Activated naive CD8-positive, alpha-beta T cell treated with anti-CD3 and anti-CD28 coated beads, Interleukin-2, amount 10 ng/mL, durations not matched to agents 7 days and 5 days (primary cell): ENCODE results near the gene COL5A1. TPM values are rescaled to one million over a fixed set of nuclear protein-coding genes. Genes with fewer than 3 reads are reported as not detected.

Experiments used
- ATAC-seq: fragments of 150-1000 bp; cut with Tn5 transposase; one replicate; pipeline ENCODE4 v1.10.0; 2021; ENCODE audit warnings: low read depth, moderate library complexity
- POLR2A ChIA-PET: fragments of 350-600 bp; sonication (Branson Sonifier 250); formaldehyde crosslinking; loops from one replicate; lab custom pipeline; 2021; ENCODE audit warnings: antibody characterized with exemption; lab: Charles Lee
- DNase-seq: peaks from one replicate; pipeline ENCODE4 v3.0.0; 2021
- H3K27ac Mint-ChIP-seq: one replicate; pipeline ENCODE4 v1.8.0; 2022; ENCODE audit warnings: mild to moderate bottlenecking, mixed read lengths
- H3K27me3 Mint-ChIP-seq: one replicate; pipeline ENCODE4 v1.8.0; 2022; ENCODE audit warnings: mild to moderate bottlenecking, moderate library complexity, mixed read lengths
- H3K36me3 Mint-ChIP-seq: one replicate; pipeline ENCODE4 v1.8.0; 2021; ENCODE audit warnings: mild to moderate bottlenecking, mixed read lengths
- H3K4me1 Mint-ChIP-seq: one replicate; pipeline ENCODE4 v1.8.0; 2021; ENCODE audit warnings: mixed read lengths
- H3K4me3 Mint-ChIP-seq: one replicate; pipeline ENCODE4 v1.8.0; 2022; ENCODE audit warnings: mild to moderate bottlenecking, moderate library complexity, mixed read lengths
- H3K9me3 Mint-ChIP-seq: one replicate; pipeline ENCODE4 v1.8.0; 2021; ENCODE audit warnings: mixed read lengths
- total RNA-seq, 2 experiments: library from RNA; stranded (reverse); gene quantifications; one replicate each; pipeline ENCODE4 v1.2.3, GENCODE V29; 2021

The COL5A1 gene
- total RNA-seq, 2 experiments from 2014 or later: 0.71 to 0.86 TPM

GRCh38 chr9:134877541-134877940, 235.9 kb downstream of the COL5A1 start:
- peaks cover 14% of the 10 kb centered on the region for H3K27me3 Mint-ChIP-seq
- DNase-seq: no peak
- POLR2A ChIA-PET: no interaction called here

DNA sequence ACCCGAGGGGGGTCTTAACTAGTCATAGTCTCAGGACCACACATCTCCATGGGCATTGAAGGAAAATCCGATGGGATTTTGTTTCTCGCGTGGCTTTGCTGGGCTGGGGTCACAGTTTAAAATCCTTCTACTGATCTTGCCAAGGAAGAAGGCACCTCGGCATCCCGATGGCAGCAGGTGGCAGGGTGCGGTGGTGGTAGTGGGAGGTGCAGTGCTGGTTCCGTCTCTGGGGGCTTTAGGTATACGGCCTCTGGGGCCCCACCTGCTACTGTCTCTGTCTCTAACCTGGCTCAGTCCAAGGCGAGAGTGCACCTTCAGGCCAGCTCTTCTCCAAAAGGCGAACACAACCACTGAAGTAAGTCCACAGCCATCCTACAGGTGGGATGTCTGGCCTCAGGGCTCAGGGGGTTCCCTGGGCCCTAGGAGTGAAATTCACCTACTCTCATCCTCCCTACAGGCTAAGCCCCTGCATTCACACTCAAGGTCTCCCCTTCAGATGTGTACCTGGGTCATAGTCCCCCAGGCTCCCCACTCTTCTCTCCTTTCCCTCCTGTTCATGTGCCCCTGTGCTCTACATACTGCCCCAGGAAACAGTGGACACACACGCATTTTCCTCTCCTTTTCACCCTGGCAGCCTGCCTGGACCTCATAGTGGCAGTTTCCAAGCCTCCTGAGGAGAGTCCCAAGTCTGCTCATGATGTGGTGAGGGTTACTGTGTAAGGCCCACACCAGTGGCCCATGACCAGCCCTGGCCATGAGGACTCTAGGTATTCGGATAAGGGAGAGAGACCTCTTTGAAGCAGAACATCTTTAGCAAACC, 238.3 kb downstream of the COL5A1 start:
- H3K9me3 Mint-ChIP-seq: no peaks in the 10 kb centered on the region
- no peak overlapping the region for H3K4me3 Mint-ChIP-seq
- ATAC-seq: no peak
- no peak for DNase-seq
- no peaks in the 10 kb centered on the region for H3K36me3 Mint-ChIP-seq
- H3K4me1 Mint-ChIP-seq: no peaks in the 10 kb centered on the region
- POLR2A ChIA-PET: no interaction called here
- peaks cover 8% of the 10 kb centered on the region for H3K27me3 Mint-ChIP-seq
- no peak overlapping the region for H3K27ac Mint-ChIP-seq

More at GRCh38 chr9:134877541-134877940, 235.9 kb downstream of the COL5A1 start:
- Mint-ChIP-seq H3K36me3 (no peaks in the 10 kb centered on the region), H3K9me3 (no peaks in the 10 kb centered on the region), H3K4me1 (no peaks in the 10 kb centered on the region), H3K4me3 (no peak overlapping the region), H3K27ac (no peak overlapping the region)
- no peak for ATAC-seq

DNA sequence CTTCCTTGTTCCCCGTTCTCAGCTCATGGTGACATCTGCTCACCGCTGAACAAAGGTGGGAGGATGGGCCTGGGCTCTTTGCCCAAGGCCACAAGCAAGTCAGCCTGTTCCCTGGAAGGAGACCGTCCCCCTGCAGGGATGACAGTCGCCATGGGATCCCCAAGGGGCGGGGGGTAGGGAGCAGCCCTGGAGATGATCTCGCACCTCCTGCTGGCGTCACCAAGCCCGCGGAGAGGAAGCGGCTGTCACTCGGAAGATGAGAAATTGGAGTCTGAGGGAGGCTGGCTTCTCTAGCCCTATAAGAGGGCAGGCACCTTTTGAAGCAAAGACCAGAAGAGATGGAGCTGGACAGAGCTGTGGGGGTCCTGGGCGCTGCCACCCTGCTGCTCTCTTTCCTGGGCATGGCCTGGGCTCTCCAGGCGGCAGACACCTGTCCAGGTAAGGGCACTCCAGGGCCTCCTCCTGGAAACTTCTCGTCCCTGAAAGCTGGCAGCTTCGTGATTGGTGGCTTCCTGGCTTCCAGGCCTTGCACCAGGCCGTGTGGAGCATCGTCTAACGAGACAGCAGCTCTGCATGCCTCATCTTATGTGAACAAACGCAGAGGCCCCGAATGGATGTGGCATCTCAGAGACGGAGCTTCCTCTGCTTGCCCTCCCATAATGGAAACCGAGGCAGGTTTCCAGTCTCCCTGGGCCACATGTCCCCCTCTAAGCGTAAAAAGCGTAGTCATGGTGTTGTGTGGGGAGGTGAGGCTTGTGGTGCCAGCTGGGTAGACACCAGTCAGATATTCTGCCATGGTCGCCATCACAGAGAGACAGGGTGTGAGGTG, 239.1 kb downstream of the COL5A1 start, which contains the start of gene FCN2:
Gene FCN2, plus strand, starts transcription at position 327 of the 829 bp plus-strand sequence. Its CDS starts 12 bp downstream, at position 339.
- ATAC-seq (no peak), DNase-seq (no peak)
- POLR2A ChIA-PET: no interaction called here
- H3K27ac Mint-ChIP-seq: no peak within 1 kb of the TSS
- peaks cover 6% of the 10 kb centered on the region for H3K27me3 Mint-ChIP-seq
- H3K36me3 Mint-ChIP-seq: no peaks in the 10 kb centered on the region
- no peaks in the 10 kb centered on the region for H3K9me3 Mint-ChIP-seq
- H3K4me3 Mint-ChIP-seq: no peak within 1 kb of the TSS
- no peaks in the 10 kb centered on the region for H3K4me1 Mint-ChIP-seq

- H3K4me1 Mint-ChIP-seq: no peaks in the 10 kb centered on the region
- DNase-seq: no peak
- ATAC-seq: no peak
- H3K27ac Mint-ChIP-seq: no peak overlapping the region
- H3K36me3 Mint-ChIP-seq: no peaks in the 10 kb centered on the region
- H3K27me3 Mint-ChIP-seq: peaks cover 6% of the 10 kb centered on the region
- H3K9me3 Mint-ChIP-seq: no peaks in the 10 kb centered on the region
- POLR2A ChIA-PET: no interaction called here
- no peak overlapping the region for H3K4me3 Mint-ChIP-seq
These were observed 239.7 kb downstream of the COL5A1 start for GRCh38 chr9:134881313-134881670.

- Mint-ChIP-seq H3K4me1 (no peaks in the 10 kb centered on the region), H3K36me3 (no peaks in the 10 kb centered on the region), H3K9me3 (no peaks in the 10 kb centered on the region), H3K27ac (no peak overlapping the region), H3K27me3 (peaks cover under 1% of the 10 kb centered on the region), H3K4me3 (no peak overlapping the region)
- DNase-seq (no peak), ATAC-seq (no peak)
- POLR2A ChIA-PET: no interaction called here
These were observed 240.7 kb downstream of the COL5A1 start for GRCh38 chr9:134882204-134882785.

GRCh38 chr9:134883040-134883782, 241.6 kb downstream of the COL5A1 start:
- no peak overlapping the region for H3K27ac Mint-ChIP-seq
- ATAC-seq (no peak), DNase-seq (no peak)
- no peaks in the 10 kb centered on the region for H3K9me3 Mint-ChIP-seq
- no peaks in the 10 kb centered on the region for H3K4me1 Mint-ChIP-seq
- POLR2A ChIA-PET: no interaction called here
- no peak overlapping the region for H3K4me3 Mint-ChIP-seq
- no peaks in the 10 kb centered on the region for H3K27me3 Mint-ChIP-seq
- no peaks in the 10 kb centered on the region for H3K36me3 Mint-ChIP-seq

DNA sequence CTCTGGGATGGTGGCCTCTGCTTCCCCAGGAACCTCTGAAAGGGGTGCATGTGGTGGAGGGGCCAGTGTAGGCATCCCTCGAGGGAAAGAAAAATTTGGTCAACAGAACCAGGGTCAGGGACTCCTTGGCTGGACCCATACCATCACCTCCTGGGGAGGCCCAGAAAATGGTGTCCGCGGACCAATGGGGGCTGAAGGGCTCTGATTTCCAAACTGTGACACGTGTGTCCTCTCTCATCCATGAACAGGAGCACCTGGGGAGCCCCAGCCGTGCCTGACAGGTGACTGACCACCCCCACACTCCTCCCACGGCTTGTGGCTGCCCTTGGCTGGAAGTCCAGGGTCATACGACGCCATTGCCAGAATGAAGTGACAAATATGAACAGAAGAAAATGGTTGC, 242.9 kb downstream of the COL5A1 start:
- H3K9me3 Mint-ChIP-seq: no peaks in the 10 kb centered on the region
- no peak overlapping the region for H3K27ac Mint-ChIP-seq
- no peaks in the 10 kb centered on the region for H3K4me1 Mint-ChIP-seq
- H3K4me3 Mint-ChIP-seq: no peak overlapping the region
- POLR2A ChIA-PET: no interaction called here
- no peak for ATAC-seq
- no peak for DNase-seq
- no peaks in the 10 kb centered on the region for H3K27me3 Mint-ChIP-seq
- no peaks in the 10 kb centered on the region for H3K36me3 Mint-ChIP-seq

GRCh38 chr9:134885001-134885678, 243.5 kb downstream of the COL5A1 start:
- ATAC-seq (no peak), DNase-seq (no peak)
- H3K27ac Mint-ChIP-seq: no peak overlapping the region
- no peaks in the 10 kb centered on the region for H3K9me3 Mint-ChIP-seq
- POLR2A ChIA-PET: no interaction called here
- H3K27me3 Mint-ChIP-seq: no peaks in the 10 kb centered on the region
- H3K4me1 Mint-ChIP-seq: no peaks in the 10 kb centered on the region
- no peaks in the 10 kb centered on the region for H3K36me3 Mint-ChIP-seq
- H3K4me3 Mint-ChIP-seq: no peak overlapping the region

DNA sequence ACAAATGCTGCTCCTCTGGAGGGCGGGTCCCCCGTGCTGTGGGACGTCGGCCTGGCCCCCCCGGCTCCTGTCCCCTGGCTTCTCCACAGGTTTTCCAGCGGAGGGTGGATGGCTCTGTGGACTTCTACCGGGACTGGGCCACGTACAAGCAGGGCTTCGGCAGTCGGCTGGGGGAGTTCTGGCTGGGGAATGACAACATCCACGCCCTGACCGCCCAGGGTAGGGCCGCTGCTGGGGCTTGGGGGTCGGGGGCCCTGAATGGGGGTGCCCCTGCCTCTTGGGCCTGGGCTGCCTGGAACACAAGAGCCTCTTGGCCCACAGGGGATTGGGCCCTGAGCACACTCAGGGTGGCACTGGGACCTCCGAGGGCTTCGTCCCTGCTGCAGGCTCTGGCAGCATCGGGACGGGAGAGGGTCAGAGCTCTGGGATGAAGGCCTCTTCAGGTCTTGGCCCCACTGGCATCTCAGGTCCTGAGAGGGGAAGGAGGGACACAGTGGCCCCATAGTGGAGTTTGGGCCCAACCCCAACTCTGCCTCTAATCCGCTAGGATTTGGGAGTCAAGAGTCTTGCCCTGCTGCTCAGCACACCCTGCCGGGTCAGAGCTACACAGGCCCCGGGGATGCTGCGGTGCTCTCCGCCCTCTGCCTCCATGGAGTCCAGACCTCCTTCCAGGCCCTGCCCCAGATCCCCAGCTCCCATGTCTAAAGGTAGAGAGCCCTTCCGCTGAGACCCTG, 244.2 kb downstream of the COL5A1 start:
- no peak for DNase-seq
- Mint-ChIP-seq H3K27ac (no peak overlapping the region), H3K4me3 (no peak overlapping the region), H3K27me3 (no peaks in the 10 kb centered on the region), H3K9me3 (no peaks in the 10 kb centered on the region), H3K36me3 (no peaks in the 10 kb centered on the region), H3K4me1 (no peaks in the 10 kb centered on the region)
- no peak for ATAC-seq
- POLR2A ChIA-PET: no interaction called here

DNA sequence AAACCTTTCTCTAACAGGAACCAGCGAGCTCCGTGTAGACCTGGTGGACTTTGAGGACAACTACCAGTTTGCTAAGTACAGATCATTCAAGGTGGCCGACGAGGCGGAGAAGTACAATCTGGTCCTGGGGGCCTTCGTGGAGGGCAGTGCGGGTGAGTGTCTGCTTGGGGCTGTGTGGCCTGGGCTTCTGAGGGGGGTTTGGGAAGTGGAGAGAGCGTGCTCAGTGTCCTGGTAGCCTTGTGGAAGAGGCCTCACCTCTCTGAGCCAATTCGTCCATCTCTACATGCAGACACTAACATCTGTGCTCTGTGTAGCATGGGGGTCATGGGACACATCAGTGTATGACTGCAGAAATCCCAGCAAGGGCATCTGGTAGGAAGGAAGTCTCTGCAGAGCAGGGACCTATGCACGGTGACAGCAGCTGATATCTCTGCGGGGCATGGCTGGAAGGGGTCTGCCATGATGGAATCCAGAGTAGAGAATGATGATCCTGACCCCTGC, 244.9 kb downstream of the COL5A1 start:
- Mint-ChIP-seq H3K4me1 (no peaks in the 10 kb centered on the region), H3K9me3 (no peaks in the 10 kb centered on the region), H3K27ac (no peak overlapping the region), H3K36me3 (no peaks in the 10 kb centered on the region), H3K4me3 (no peak overlapping the region), H3K27me3 (no peaks in the 10 kb centered on the region)
- POLR2A ChIA-PET: no interaction called here
- DNase-seq (no peak), ATAC-seq (no peak)

DNA sequence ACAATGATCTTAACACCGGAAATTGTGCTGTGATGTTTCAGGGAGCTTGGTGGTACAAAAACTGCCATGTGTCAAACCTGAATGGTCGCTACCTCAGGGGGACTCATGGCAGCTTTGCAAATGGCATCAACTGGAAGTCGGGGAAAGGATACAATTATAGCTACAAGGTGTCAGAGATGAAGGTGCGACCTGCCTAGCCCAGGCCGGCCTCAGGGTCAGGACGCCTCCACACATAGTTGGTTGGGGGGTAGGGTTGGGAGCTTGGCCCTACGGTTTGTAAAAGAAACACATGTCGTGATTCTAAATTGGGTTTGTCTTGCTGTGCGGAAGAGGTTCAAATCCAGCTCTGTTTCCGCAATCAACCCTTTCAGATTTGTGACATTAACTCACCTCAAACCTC, 245.6 kb downstream of the COL5A1 start:
- Mint-ChIP-seq H3K4me1 (no peaks in the 10 kb centered on the region), H3K27me3 (no peaks in the 10 kb centered on the region), H3K36me3 (no peaks in the 10 kb centered on the region), H3K4me3 (no peak overlapping the region), H3K27ac (no peak overlapping the region), H3K9me3 (no peaks in the 10 kb centered on the region)
- DNase-seq: no peak
- ATAC-seq: no peak
- POLR2A ChIA-PET: no interaction called here
